ENCODE results near the gene FICD. TPM values are rescaled to one million over a fixed set of nuclear protein-coding genes. Genes with fewer than 3 reads are reported as not detected.

The FICD gene
- total RNA-seq, 2 experiments from 2014 or later, result 8.4 to 9.0 TPM

GRCh38 chr12:108519558-108519957 is 4.5 kb downstream of the FICD start:
- DNase-seq (ENCODE audit: low spot score), result peak; percentile 32
- Histone ChIP-seq H4K20me1 (ENCODE audit: insufficient read depth, low read length) (no peaks in the 10 kb centered on the region), H3K9me3 (ENCODE audit: low read length) (no peaks in the 10 kb centered on the region), H3K4me2 (ENCODE audit: low read length) (no peak overlapping the region), H3K27ac (ENCODE audit: low read depth, low read length, poor library complexity, severe bottlenecking) (no peak overlapping the region), H3K9me2 (ENCODE audit: insufficient read depth, low read length) (no peaks in the 10 kb centered on the region), H3K79me2 (ENCODE audit: insufficient read depth, low read depth, low read length) (no peaks in the 10 kb centered on the region), H3K36me3 (ENCODE audit: insufficient read depth, low read length) (peaks cover 78% of the 10 kb centered on the region), H3K4me3 (ENCODE audit: low read depth, low read length, poor library complexity, severe bottlenecking) (no peak overlapping the region), H2AFZ (ENCODE audit: low read length) (no peak overlapping the region), H3K4me1 (ENCODE audit: insufficient read depth, low read length, poor library complexity, severe bottlenecking) (peaks cover 9% of the 10 kb centered on the region)
- intact Hi-C loops (cut with micrococcal nuclease; ENCODE audit: unreplicated experiment), result loop anchor here (5.0 to 10.0 kb wide), 3 partner anchors 98 to 755 kb away; partner anchors contain the start of gene PRDM4
- BruUV-seq (replicated peaks), result no TSS peak
- no peak for TF ChIP-seq EZH2phosphoT487 (IDR thresholded peaks at IDR 0.05; ENCODE audit: borderline replicate concordance, low read depth, low read length)
- TF ChIP-seq, protein P1, sequence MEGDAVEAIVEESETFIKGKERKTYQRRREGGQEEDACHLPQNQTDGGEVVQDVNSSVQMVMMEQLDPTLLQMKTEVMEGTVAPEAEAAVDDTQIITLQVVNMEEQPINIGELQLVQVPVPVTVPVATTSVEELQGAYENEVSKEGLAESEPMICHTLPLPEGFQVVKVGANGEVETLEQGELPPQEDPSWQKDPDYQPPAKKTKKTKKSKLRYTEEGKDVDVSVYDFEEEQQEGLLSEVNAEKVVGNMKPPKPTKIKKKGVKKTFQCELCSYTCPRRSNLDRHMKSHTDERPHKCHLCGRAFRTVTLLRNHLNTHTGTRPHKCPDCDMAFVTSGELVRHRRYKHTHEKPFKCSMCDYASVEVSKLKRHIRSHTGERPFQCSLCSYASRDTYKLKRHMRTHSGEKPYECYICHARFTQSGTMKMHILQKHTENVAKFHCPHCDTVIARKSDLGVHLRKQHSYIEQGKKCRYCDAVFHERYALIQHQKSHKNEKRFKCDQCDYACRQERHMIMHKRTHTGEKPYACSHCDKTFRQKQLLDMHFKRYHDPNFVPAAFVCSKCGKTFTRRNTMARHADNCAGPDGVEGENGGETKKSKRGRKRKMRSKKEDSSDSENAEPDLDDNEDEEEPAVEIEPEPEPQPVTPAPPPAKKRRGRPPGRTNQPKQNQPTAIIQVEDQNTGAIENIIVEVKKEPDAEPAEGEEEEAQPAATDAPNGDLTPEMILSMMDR (conservative IDR thresholded peaks at IDR 0.05; ENCODE audit: low read length), result peak; percentile 68
- CTCF ChIA-PET (ENCODE audit: unreplicated experiment), result no interaction called here
- POLR2A ChIA-PET, result interaction anchor here (0.6 to 0.8 kb wide), 3 partner anchors 14 to 761 kb away, joined by 3 to 6 read pairs (median 4); no protein-coding TSS in a partner anchor

DNA sequence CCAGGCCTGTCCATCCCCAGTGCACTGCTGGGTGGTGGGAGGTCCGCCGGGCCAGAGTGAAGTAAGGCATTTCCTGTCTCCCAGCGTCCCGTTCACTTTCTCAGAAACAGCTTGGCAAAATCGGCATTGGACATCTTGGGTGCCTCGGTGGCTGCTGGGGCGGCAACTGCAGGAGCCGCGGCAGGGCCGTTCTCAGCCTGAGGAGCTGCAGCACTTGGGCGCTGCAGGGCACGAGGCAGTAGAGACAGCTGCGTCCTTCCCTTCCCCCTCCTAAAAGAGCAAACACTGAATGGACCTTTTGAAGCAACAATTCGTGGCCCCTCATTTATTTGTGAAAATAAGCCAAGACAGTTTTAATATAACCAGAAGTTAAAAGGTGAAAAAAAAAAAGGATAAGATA is 8.3 kb downstream of the FICD start:
- Histone ChIP-seq H3K4me1 (ENCODE audit: insufficient read depth, low read length, poor library complexity, severe bottlenecking) (no peaks in the 10 kb centered on the region), H3K9me2 (ENCODE audit: insufficient read depth, low read length) (no peaks in the 10 kb centered on the region), H4K20me1 (ENCODE audit: insufficient read depth, low read length) (no peaks in the 10 kb centered on the region), H3K79me2 (ENCODE audit: insufficient read depth, low read depth, low read length) (no peaks in the 10 kb centered on the region), H3K4me2 (ENCODE audit: low read length) (no peak overlapping the region), H3K27ac (ENCODE audit: low read depth, low read length, poor library complexity, severe bottlenecking) (no peak overlapping the region), H3K9me3 (ENCODE audit: low read length) (no peaks in the 10 kb centered on the region), H2AFZ (ENCODE audit: low read length) (no peak overlapping the region), H3K36me3 (ENCODE audit: insufficient read depth, low read length) (peaks cover 100% of the 10 kb centered on the region), H3K4me3 (ENCODE audit: low read depth, low read length, poor library complexity, severe bottlenecking) (no peak overlapping the region)
- DNase-seq (ENCODE audit: low spot score), result no peak
- CTCF ChIA-PET (ENCODE audit: unreplicated experiment), result no interaction called here
- TF ChIP-seq, protein P1 (conservative IDR thresholded peaks at IDR 0.05; ENCODE audit: low read length), result no peak
- TF ChIP-seq EZH2phosphoT487 (IDR thresholded peaks at IDR 0.05; ENCODE audit: borderline replicate concordance, low read depth, low read length), result no peak
- intact Hi-C loops (cut with micrococcal nuclease; ENCODE audit: unreplicated experiment), result no loop called here
- no TSS peak for BruUV-seq (replicated peaks)
- POLR2A ChIA-PET, result interaction anchor here (0.6 kb wide), 1 partner anchor 96 kb away, joined by 3 read pairs; no protein-coding TSS in a partner anchor

DNA sequence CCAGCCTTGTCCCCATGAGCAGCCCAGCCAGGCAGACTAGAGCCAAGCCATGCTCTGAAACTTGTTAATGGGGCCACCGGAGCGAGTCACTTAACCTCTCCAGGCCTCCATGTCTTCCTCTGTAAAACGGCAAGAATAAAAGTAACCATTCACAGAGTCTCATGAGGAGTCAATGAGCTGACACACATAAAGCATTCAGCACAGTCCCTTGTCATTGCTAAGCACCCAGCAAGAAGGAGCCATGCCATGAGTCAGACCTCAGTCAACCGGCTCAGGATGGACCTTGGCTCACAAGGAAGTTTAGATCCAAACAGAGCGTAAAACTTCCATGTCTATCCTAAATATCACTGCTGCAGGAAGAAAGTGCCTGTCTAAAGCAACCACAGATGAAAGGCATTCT is 10.6 kb downstream of the FICD start:
- intact Hi-C loops (cut with micrococcal nuclease; ENCODE audit: unreplicated experiment), result no loop called here
- Histone ChIP-seq H3K27ac (ENCODE audit: low read depth, low read length, poor library complexity, severe bottlenecking) (no peak overlapping the region), H3K9me3 (ENCODE audit: low read length) (no peaks in the 10 kb centered on the region), H4K20me1 (ENCODE audit: insufficient read depth, low read length) (no peaks in the 10 kb centered on the region), H3K4me2 (ENCODE audit: low read length) (no peak overlapping the region), H3K4me3 (ENCODE audit: low read depth, low read length, poor library complexity, severe bottlenecking) (no peak overlapping the region), H3K9me2 (ENCODE audit: insufficient read depth, low read length) (no peaks in the 10 kb centered on the region), H2AFZ (ENCODE audit: low read length) (no peak overlapping the region), H3K36me3 (ENCODE audit: insufficient read depth, low read length) (peaks cover 100% of the 10 kb centered on the region), H3K79me2 (ENCODE audit: insufficient read depth, low read depth, low read length) (no peaks in the 10 kb centered on the region), H3K4me1 (ENCODE audit: insufficient read depth, low read length, poor library complexity, severe bottlenecking) (no peaks in the 10 kb centered on the region)
- TF ChIP-seq, protein P1 (conservative IDR thresholded peaks at IDR 0.05; ENCODE audit: low read length), result no peak
- no peak for TF ChIP-seq EZH2phosphoT487 (IDR thresholded peaks at IDR 0.05; ENCODE audit: borderline replicate concordance, low read depth, low read length)
- BruUV-seq (replicated peaks), result no TSS peak
- ChIA-PET CTCF (ENCODE audit: unreplicated experiment) (no interaction called here), POLR2A (no interaction called here)
- no peak for DNase-seq (ENCODE audit: low spot score)
